AG09319 (cell line): ENCODE measurements around the gene WDFY4.

Experiments
- DNase-seq: peaks from one replicate; pipeline ENCODE4 v3.0.0-alpha.2; 2010; ENCODE audit warnings: low read depth; ENCODE audit errors: extremely low read depth
- TF ChIP-seq, protein P1 (sequence below): IDR thresholded peaks from 2 replicates; pipeline ENCODE4 v1.5.1; 2011; ENCODE audit warnings: low read depth, mild to moderate bottlenecking, inconsistent platforms, low read length, moderate library complexity

Gene WDFY4

DNA sequence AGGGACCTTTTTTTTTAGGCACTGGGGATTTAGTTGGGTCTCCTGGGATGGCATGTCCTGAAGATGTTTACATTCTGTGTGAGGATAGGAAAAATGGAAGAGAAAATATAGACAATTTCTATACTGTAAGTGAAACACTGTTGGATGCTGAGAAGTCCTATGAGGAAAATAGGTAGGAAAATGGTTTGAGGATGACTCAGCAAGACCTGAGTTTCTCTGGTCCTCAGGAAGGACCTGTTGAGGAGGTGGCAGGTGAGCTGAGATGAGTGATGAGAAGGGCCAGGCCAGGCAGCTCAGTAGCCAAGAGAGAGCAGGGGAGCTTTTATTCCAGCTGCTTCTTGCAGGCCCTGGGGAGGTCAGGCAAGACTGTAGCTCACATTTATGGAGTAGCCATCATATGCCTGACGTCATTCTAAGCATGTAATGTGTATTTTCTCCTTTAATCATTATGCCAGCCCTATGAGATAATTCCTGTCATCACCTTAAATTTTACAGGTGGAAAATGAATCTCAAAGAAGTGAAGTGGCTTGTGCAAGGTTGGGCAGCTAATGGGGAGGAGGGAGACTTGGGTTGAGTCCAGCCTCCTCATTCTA is 274.0 kb downstream of the WDFY4 start:
- TF ChIP-seq, protein P1, sequence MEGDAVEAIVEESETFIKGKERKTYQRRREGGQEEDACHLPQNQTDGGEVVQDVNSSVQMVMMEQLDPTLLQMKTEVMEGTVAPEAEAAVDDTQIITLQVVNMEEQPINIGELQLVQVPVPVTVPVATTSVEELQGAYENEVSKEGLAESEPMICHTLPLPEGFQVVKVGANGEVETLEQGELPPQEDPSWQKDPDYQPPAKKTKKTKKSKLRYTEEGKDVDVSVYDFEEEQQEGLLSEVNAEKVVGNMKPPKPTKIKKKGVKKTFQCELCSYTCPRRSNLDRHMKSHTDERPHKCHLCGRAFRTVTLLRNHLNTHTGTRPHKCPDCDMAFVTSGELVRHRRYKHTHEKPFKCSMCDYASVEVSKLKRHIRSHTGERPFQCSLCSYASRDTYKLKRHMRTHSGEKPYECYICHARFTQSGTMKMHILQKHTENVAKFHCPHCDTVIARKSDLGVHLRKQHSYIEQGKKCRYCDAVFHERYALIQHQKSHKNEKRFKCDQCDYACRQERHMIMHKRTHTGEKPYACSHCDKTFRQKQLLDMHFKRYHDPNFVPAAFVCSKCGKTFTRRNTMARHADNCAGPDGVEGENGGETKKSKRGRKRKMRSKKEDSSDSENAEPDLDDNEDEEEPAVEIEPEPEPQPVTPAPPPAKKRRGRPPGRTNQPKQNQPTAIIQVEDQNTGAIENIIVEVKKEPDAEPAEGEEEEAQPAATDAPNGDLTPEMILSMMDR: no peak
- DNase-seq: no peak

DNA sequence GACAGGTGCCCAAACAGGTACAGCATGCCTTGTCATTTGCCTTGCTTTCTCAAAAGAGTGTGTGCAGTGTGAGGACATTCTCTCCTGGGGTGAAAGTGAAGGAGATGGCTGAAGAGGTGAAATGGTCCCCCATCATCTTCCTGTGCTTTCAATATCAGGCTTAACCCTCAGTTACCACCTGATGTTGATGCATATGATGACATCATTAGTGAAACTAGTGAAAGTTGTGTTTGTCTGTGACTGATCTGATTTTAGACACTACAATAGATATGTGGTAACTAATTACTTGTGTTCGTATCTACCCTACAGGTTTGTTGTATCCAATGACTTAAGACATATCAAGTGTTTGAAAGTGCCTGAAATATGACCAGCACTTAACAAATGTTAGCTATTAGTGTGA is 279.4 kb downstream of the WDFY4 start:
- TF ChIP-seq, protein P1: no peak

DNA sequence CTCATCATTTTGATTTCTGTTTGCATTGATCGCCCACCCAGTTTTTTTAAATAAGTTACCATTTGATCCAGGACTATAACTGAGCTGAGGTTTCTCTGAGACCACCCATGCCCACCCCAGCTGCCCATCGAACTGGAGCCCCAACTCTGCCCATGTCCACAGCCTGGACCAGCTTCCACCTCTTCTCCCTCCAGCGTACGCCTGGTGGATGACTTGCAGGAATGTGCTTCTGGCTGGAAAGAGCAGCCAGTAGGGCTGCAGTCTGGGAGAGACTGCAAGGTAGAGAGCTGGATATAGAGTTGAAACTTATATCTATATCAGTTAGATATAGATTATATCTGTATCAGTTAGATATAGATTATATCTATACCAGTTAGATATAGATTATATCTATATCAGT is 280.8 kb downstream of the WDFY4 start:
- no peak for DNase-seq
- TF ChIP-seq, protein P1: no peak

More for the DNA sequence above, 279.4 kb downstream of the WDFY4 start:
- DNase-seq: no peak

DNA sequence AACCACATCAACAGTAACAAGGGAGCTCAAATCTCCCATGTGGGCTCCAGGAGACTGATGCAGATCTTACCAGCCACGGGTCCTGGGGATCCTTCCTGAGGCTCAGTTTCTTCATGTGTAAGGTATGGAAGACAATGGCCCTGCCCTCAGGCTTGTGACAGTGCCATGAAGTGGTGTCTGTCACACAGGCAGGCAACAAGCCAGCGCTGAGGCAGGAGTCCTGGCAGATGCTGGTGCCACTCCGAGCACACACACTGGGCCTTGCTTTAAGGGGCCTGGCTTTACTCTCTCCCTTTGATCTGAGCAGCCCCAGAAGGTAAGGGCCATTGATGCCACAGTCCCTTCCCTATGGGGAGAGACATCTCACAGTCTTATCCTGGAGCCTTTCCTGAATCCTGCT is 283.4 kb downstream of the WDFY4 start:
- no peak for DNase-seq
- TF ChIP-seq, protein P1: no peak

DNA sequence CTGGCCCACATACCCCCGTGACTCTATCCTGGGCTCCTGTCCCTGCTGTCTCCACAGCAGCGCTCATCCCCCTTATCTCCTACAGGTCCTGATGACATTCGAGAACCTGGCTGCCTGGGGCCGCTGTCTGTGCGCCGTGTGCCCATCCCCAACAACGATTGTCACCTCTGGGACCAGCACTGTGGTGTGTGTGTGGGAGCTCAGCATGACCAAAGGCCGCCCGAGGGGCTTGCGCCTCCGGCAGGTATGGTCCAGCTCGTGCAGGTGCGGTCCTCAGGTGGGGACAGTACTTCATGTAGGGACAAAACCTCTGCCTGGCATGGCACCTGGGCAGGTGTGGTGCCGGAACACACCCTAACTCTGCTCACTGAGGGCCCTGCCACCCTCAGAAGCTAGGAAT is 285.4 kb downstream of the WDFY4 start:
- no peak for DNase-seq

DNA sequence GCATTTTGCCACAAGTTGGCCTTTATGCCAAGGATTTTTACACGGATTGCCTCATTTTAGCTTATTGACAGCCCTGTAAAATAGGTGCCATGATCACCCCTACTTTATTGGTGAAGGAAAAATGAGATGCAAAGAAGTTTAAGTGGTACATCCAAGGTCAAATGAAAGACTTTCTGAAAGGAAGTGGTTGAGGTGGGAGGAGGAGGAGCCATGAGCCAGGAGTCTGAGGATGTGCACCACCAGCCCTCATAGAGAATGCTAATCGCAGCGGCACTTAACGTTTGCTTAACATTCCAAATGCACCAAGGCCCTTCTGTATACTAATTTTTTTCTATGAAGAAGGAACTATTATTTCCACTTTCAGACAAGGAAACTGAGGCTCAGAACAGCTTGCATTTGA is 286.0 kb downstream of the WDFY4 start:
- TF ChIP-seq, protein P1: no peak
- DNase-seq: no peak

More for the DNA sequence above, 285.4 kb downstream of the WDFY4 start:
- TF ChIP-seq, protein P1: no peak

DNA sequence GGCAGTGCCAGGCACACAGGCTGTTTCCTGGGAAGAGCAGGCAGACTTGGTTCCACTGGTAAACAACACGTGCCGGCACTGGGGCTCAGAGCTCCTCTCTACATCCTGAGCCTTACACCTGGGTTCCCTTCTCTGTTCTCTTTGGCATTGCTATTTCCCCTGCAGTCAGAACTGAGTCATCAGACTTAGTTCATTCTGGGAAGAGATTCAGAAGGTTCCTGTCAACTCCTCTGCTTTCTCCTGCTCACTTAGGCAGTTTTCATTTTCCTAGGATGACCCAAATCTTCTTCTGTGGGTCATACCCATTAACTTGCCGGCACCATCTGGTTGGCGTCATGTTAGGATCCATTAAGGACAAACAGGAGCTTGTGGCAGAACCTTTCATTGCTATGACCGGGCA is 288.4 kb downstream of the WDFY4 start:
- no peak for DNase-seq
- TF ChIP-seq, protein P1: no peak
